Measurements from ENCODE around the gene HMCN2. TPM values are rescaled to one million over a fixed set of nuclear protein-coding genes. Genes with fewer than 3 reads are reported as not detected.

The HMCN2 gene
- total RNA-seq, 2 donors from 2014 or later, result 20.1 to 30.6 TPM

DNA sequence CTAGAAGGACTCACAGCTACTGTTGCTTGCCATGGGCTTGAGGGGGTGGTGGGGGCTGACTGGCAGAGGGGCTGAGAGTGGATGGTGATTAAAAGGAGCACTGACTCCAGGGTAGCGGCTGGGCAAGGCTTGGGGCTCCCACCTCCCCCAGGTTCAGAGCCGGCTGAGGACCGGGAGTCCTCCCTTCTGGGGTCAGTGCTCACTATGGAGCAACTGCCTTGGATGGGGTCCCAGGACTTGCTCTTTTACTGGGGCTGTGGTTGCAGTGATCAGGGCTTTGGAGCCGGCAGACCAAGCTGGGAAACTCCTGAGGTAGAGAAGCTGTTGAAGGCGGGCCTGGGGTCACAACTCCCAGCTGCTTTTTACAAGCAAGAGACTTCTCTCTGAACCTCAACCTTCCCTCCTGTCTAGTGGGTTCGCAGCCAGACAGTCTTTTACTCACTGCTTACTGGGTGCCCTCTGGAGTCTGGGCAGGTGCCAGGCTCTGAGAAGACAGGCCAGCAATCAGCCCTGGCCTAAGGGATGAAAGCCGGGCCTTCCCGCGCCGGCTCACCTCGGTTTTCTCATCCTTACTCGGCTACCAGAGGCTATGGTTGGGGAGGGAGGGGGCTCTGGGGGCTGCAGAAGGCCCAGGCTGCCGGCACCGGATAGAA lies 178.4 kb downstream of the HMCN2 start:
- TF ChIP-seq, protein P1, sequence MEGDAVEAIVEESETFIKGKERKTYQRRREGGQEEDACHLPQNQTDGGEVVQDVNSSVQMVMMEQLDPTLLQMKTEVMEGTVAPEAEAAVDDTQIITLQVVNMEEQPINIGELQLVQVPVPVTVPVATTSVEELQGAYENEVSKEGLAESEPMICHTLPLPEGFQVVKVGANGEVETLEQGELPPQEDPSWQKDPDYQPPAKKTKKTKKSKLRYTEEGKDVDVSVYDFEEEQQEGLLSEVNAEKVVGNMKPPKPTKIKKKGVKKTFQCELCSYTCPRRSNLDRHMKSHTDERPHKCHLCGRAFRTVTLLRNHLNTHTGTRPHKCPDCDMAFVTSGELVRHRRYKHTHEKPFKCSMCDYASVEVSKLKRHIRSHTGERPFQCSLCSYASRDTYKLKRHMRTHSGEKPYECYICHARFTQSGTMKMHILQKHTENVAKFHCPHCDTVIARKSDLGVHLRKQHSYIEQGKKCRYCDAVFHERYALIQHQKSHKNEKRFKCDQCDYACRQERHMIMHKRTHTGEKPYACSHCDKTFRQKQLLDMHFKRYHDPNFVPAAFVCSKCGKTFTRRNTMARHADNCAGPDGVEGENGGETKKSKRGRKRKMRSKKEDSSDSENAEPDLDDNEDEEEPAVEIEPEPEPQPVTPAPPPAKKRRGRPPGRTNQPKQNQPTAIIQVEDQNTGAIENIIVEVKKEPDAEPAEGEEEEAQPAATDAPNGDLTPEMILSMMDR (IDR thresholded peaks at IDR 0.05), result no peak
- Histone ChIP-seq H3K9me3 (no peaks in the 10 kb centered on the region), H3K27me3 (no peaks in the 10 kb centered on the region), H3K9ac (ENCODE audit: low read depth in 2 of 2, low read length in 2 of 2) (peak overlapping the region in 1 of 2 donors; percentile 86), H3K27ac (no peak overlapping the region), H3K36me3 (no peaks in the 10 kb centered on the region), H3K4me1 (peaks cover 8% of the 10 kb centered on the region), H3K4me3 (peak overlapping the region; percentile 61)
- peak; percentile 42 for DNase-seq
- intact Hi-C loops (cut with DNase I), result no loop called here

DNA sequence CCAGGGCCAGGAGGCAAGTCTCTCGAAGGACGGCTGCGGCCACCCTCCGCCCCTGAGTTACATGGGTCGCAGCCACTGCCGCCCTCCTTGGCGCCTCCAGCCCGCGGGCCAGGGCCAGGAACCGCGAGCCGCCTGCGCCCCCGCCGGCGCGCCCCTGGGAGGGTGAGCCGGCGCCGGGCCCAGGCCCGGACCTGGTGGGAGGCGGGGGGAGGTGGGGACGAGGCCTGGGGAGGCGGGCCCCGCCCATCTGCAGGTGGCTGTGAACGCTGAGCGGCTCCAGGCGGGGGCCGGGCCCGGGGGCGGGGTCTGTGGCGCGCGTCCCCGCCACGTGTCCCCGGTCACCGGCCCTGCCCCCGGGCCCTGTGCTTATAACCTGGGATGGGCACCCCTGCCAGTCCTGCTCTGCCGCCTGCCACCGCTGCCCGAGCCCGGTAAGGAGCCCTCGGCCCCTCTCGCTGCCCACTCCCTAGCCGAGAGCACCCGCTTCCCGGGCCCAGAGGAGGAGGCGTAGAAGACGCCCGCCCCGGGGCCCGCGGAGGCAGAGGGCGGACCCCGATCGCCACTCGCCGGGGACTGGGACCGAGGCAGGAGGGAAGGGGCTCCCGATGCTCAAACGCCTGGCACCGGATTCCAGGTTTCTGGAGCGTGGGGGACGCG lies 179.1 kb downstream of the HMCN2 start, which contains the start of gene ASS1:
ASS1 (plus strand) TSS at position 397 of the 657 bp plus-strand sequence. CDS start 7,268 bp downstream, outside the sequence.
- Histone ChIP-seq H3K4me1 (peaks cover 8% of the 10 kb centered on the region), H3K9me3 (no peaks in the 10 kb centered on the region), H3K36me3 (no peaks in the 10 kb centered on the region), H3K9ac (ENCODE audit: low read depth in 2 of 2, low read length in 2 of 2) (peak within 1 kb of the TSS; percentile 82 to 86), H3K27ac (peak within 1 kb of the TSS; percentile 70), H3K27me3 (no peaks in the 10 kb centered on the region), H3K4me3 (peak within 1 kb of the TSS; percentile 61)
- peak; percentile 91 for DNase-seq
- intact Hi-C loops (cut with DNase I), result no loop called here
- TF ChIP-seq, protein P1 (IDR thresholded peaks at IDR 0.05), result no peak

DNA sequence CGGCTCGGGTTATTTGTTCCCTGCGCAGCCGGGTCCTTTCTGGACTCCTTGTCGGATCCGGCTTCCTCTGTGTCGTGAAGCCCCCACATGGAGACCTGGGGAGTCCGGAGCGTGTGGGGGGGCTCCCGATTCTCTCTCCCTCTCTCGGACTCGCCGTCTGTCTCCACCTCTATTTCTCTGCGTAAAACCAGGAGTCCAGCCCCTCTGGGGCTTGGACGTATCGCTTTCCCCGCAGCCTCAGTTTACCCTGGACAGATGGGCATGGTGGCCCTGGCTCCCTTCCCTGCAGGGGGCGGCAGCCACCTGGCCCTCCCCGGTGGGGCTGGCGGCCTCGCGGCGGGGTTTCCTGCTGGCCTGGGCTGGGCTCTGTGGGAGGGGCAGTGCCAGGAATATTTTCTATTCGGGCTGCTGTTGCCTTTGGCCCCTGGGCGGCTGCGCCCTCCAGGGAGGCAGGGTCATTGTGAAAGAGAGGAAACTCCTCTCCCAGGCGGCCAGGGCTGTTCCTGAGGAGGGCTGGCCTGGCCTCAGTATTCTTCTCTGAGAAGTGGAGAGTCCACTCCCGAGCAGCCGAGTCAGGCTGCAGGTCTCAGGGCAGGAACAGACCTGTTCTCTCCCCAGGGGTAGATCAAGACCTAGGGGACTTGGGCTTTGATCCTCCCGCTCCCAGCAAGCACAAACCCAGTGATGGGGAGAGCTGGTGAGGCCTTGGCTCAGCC lies 179.9 kb downstream of the HMCN2 start:
- H3K27me3 ChIP-seq, result no peaks in the 10 kb centered on the region
- peak overlapping the region; percentile 82 to 86 for H3K9ac ChIP-seq (ENCODE audit: low read depth in 2 of 2, low read length in 2 of 2)
- peak overlapping the region; percentile 61 for H3K4me3 ChIP-seq
- H3K36me3 ChIP-seq, result no peaks in the 10 kb centered on the region
- peak; percentile 78 for DNase-seq
- H3K4me1 ChIP-seq, result peaks cover 13% of the 10 kb centered on the region
- H3K27ac ChIP-seq, result peak overlapping the region; percentile 70
- TF ChIP-seq, protein P1 (IDR thresholded peaks at IDR 0.05), result no peak
- H3K9me3 ChIP-seq, result no peaks in the 10 kb centered on the region
- intact Hi-C loops (cut with DNase I), result no loop called here

DNA sequence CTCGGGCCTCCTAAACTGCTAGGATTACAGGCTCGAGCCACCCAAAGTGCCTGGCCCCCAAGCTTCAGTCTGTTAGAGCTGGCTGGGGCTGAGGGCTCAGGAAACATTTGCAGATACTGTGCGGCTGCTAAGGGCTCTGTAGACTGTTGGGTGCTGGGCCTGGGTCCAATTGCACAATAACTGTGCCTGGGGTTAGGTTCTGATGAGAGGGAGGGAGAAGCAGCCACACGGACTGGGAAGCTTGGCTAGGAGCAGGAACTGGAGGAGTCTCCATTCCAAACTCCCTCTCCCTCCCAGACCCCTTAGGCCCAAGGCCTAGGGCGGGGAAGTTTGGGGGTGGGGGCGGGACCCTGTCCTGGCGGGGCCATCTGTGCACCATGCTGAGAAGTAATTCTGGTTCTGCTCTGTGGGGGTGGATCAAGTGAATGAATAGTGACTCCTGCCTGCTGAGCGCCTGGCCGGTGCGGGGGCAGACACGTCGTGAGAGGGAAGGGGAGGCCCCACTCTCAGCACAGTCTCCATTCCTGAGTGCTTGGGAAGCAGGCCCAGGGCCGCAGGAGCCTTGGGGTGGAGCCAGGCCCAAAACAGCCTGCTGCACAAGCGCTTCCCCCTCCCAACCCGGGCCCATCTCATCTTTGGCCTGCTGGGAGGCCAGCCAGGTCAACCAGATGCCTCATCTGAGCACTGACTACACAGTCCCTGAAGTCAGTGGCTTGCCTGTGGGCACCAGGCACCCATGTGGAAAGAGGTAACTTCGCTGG lies 180.7 kb downstream of the HMCN2 start:
- Histone ChIP-seq H3K9me3 (no peaks in the 10 kb centered on the region), H3K9ac (ENCODE audit: low read depth in 2 of 2, low read length in 2 of 2) (peak overlapping the region; percentile 82 to 86), H3K27ac (peak overlapping the region; percentile 70), H3K4me3 (peak overlapping the region; percentile 61), H3K27me3 (no peaks in the 10 kb centered on the region), H3K36me3 (no peaks in the 10 kb centered on the region), H3K4me1 (peaks cover 20% of the 10 kb centered on the region)
- DNase-seq, result peak; percentile 57
- TF ChIP-seq, protein P1 (IDR thresholded peaks at IDR 0.05), result no peak
- intact Hi-C loops (cut with DNase I), result no loop called here
